Measurements from ENCODE around the gene TES. TPM values are rescaled to one million over a fixed set of nuclear protein-coding genes. Genes with fewer than 3 reads are reported as not detected.

TES gene
- total and polyA plus RNA-seq, 2 of the 13 experiments (the other 11 are each of a cell fraction or from before 2014, with no cell fraction given): 21.6 to 23.0 TPM

DNA sequence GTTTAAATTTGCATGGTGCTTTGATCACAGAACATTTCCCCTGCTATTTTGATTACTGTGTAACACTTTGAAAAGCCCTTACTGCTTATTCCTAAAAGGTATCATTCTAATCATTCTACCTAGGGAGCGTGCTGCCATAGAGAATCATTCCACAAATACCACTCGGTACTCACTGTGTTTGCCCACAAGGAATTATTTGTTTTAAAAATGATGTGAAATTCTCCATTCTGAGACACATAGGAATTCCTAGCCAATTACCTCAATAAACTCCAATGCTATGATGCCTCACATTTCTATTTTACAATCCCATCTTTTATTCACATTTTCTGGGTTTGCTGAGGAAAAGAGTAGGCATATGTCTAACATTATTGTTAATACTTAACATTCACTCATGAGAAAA lies 16.2 kb upstream of the TES start:
- no TSS peak for BruUV-seq (replicated peaks)
- POLR2A ChIA-PET: no interaction called here
- Histone ChIP-seq H2AFZ (ENCODE audit: low read length) (no peak overlapping the region), H3K27me3 (ENCODE audit: control insufficient read depth in 1 of 2, insufficient read depth in 2 of 2, low read length in 2 of 2) (no peaks in the 10 kb centered on the region), H3K79me2 (ENCODE audit: insufficient read depth, low read length) (no peaks in the 10 kb centered on the region), H3K9me3 (ENCODE audit: low read length) (no peaks in the 10 kb centered on the region), H3K4me3 (replicated peaks in 1 of 3; ENCODE audit: insufficient read depth in 1 of 3, low read depth in 2 of 3, low read length in 3 of 3) (no peak overlapping the region), H4K20me1 (ENCODE audit: insufficient read depth, low read length) (no peaks in the 10 kb centered on the region), H3K27ac (ENCODE audit: extremely low read length, insufficient read depth, low read length) (no peak overlapping the region), H3K36me3 (replicated peaks in 1 of 2; ENCODE audit: control insufficient read depth in 1 of 2, insufficient read depth in 2 of 2, low read length in 2 of 2) (no peaks in the 10 kb centered on the region), H3K4me1 (ENCODE audit: insufficient read depth, low read length) (no peaks in the 10 kb centered on the region), H3K4me2 (ENCODE audit: low read depth, low read length) (no peak overlapping the region), H3K9ac (ENCODE audit: insufficient read depth, low read depth, low read length) (no peak overlapping the region)
- CTCF ChIA-PET (ENCODE audit: low intra/inter-chr PET ratio, low total read pairs): no interaction called here
- no peak for FAIRE-seq
- 3% methylated on average over 2 of the region's 2 CpGs for WGBS (ENCODE audit: low lambda C conversion rate)
- DNase-seq (ENCODE audit: low spot score): no peak
- in situ Hi-C loops (cut with HindIII; ENCODE audit: extremely low pct_ligation_motif_present, low pct_unique_long_range_greater_than_20kb): no loop called here
- intact Hi-C loops (cut with micrococcal nuclease; ENCODE audit: unreplicated experiment): no loop called here
- ATAC-seq: no peak
- TF ChIP-seq ZNF562 (CRISPR knock-in tag; IDR thresholded peaks at IDR 0.05; ENCODE audit: borderline replicate concordance) (no peak), ZNF616 (CRISPR knock-in tag; IDR thresholded peaks at IDR 0.05; ENCODE audit: low read depth) (no peak), ZNF670 (CRISPR knock-in tag; IDR thresholded peaks at IDR 0.05; ENCODE audit: borderline replicate concordance) (no peak), MATR3 (CRISPR knock-in tag; IDR thresholded peaks at IDR 0.05) (no peak), HDAC1 (CRISPR knock-in tag; IDR thresholded peaks at IDR 0.05) (no peak), NFE2 (CRISPR knock-in tag; IDR thresholded peaks at IDR 0.05) (no peak), ZNF460 (CRISPR knock-in tag; IDR thresholded peaks at IDR 0.05; ENCODE audit: borderline replicate concordance) (no peak), ZFX (CRISPR knock-in tag; IDR thresholded peaks at IDR 0.05; ENCODE audit: low read depth) (no peak), RERE (CRISPR knock-in tag; IDR thresholded peaks at IDR 0.05; ENCODE audit: low read depth) (no peak), ZNF3 (CRISPR knock-in tag; IDR thresholded peaks at IDR 0.05) (no peak)
- TF ChIP-seq, protein P1, sequence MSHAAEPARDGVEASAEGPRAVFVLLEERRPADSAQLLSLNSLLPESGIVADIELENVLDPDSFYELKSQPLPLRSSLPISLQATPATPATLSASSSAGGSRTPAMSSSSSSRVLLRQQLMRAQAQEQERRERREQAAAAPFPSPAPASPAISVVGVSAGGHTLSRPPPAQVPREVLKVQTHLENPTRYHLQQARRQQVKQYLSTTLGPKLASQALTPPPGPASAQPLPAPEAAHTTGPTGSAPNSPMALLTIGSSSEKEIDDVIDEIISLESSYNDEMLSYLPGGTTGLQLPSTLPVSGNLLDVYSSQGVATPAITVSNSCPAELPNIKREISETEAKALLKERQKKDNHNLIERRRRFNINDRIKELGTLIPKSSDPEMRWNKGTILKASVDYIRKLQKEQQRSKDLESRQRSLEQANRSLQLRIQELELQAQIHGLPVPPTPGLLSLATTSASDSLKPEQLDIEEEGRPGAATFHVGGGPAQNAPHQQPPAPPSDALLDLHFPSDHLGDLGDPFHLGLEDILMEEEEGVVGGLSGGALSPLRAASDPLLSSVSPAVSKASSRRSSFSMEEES (CRISPR knock-in tag; IDR thresholded peaks at IDR 0.05): no peak
- TF ChIP-seq, protein P2, sequence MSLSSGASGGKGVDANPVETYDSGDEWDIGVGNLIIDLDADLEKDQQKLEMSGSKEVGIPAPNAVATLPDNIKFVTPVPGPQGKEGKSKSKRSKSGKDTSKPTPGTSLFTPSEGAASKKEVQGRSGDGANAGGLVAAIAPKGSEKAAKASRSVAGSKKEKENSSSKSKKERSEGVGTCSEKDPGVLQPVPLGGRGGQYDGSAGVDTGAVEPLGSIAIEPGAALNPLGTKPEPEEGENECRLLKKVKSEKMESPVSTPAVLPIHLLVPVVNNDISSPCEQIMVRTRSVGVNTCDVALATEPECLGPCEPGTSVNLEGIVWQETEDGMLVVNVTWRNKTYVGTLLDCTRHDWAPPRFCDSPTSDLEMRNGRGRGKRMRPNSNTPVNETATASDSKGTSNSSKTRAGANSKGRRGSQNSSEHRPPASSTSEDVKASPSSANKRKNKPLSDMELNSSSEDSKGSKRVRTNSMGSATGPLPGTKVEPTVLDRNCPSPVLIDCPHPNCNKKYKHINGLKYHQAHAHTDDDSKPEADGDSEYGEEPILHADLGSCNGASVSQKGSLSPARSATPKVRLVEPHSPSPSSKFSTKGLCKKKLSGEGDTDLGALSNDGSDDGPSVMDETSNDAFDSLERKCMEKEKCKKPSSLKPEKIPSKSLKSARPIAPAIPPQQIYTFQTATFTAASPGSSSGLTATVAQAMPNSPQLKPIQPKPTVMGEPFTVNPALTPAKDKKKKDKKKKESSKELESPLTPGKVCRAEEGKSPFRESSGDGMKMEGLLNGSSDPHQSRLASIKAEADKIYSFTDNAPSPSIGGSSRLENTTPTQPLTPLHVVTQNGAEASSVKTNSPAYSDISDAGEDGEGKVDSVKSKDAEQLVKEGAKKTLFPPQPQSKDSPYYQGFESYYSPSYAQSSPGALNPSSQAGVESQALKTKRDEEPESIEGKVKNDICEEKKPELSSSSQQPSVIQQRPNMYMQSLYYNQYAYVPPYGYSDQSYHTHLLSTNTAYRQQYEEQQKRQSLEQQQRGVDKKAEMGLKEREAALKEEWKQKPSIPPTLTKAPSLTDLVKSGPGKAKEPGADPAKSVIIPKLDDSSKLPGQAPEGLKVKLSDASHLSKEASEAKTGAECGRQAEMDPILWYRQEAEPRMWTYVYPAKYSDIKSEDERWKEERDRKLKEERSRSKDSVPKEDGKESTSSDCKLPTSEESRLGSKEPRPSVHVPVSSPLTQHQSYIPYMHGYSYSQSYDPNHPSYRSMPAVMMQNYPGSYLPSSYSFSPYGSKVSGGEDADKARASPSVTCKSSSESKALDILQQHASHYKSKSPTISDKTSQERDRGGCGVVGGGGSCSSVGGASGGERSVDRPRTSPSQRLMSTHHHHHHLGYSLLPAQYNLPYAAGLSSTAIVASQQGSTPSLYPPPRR (CRISPR knock-in tag; IDR thresholded peaks at IDR 0.05; ENCODE audit: borderline replicate concordance): no peak

All from HepG2 (cell line).